RCC 7860 (cell line): Measurements from ENCODE around the gene SPATA24.
"Not testable (repeated sequence)": the region's sequence is repeated elsewhere in the genome, so short reads cannot be mapped to it uniquely, and the experiment has no call there.

Experiments
- DNase-seq: peaks from one replicate; pipeline ENCODE4 v3.0.0-alpha.2; 2015; ENCODE audit warnings: low spot score
- FAIRE-seq: peaks from 2 replicates; lab custom pipeline; 2012; peaks lifted over from hg19 to GRCh38; lab: Jason Lieb, UNC

Gene SPATA24

GRCh38 chr5:139355900-139356299, 48.0 kb downstream of the SPATA24 start:
- not testable (repeated sequence) for DNase-seq, FAIRE-seq

GRCh38 chr5:139354186-139354585, 49.7 kb downstream of the SPATA24 start:
- no peak for FAIRE-seq
- DNase-seq: no peak

GRCh38 chr5:139347863-139348262, 56.0 kb downstream of the SPATA24 start:
- not testable (repeated sequence) for FAIRE-seq, DNase-seq
